H1 (cell line): ENCODE data around the gene PPM1L. TPM values are rescaled to one million over a fixed set of nuclear protein-coding genes. Genes with fewer than 3 reads are reported as not detected.

Experiments used
- BACH1 ChIP-seq: IDR thresholded peaks from 2 replicates; pipeline ENCODE4 v1.6.1; 2012; ENCODE audit warnings: low read length, improper control_type of control experiment
- BCL11A ChIP-seq, 2 experiments: IDR thresholded peaks; one replicate each; pipeline ENCODE4 v1.6.1; 2011; ENCODE audit warnings: low read depth in 2 of 2, low read length in 2 of 2, mild to moderate bottlenecking in 2 of 2
- EGR1 ChIP-seq: IDR thresholded peaks from 2 replicates; pipeline ENCODE4 v1.6.1; 2011; ENCODE audit warnings: low read depth, low read length, borderline replicate concordance
- POU5F1 ChIP-seq: IDR thresholded peaks from 2 replicates; pipeline ENCODE4 v1.6.1; 2011; ENCODE audit warnings: low read depth, mild to moderate bottlenecking, low read length, moderate library complexity
- RFX5 ChIP-seq: IDR thresholded peaks from 2 replicates; pipeline ENCODE4 v1.6.1; 2011; ENCODE audit warnings: low read depth, low read length, improper control_type of control experiment, borderline replicate concordance
- TAF1 ChIP-seq: IDR thresholded peaks from 2 replicates; pipeline ENCODE4 v1.6.1; 2011; ENCODE audit warnings: mild to moderate bottlenecking, low read depth, low read length
- polyA plus RNA-seq, 7 experiments: library from polyadenylated mRNA; depleted of rRNA in 3 of 7; stranded (reverse) in 5 of 7; unstranded in 2 of 7; fragments of >200 nt in 5 of 7; fragments of 200-250 nt in 2 of 7; gene quantifications; 1 replicate in 5 of 7; 2 replicates in 1 of 7; 4 replicates in 1 of 7; pipeline versions ENCODE4 v1.2.1 to v1.2.3, GENCODE V29; 2011 to 2013; ENCODE audit warnings: missing spikeins in 2 of 7, mixed read lengths in 2 of 7
- total RNA-seq: library from RNA; stranded (reverse); fragmentation: NEBNext Ultra II Directional; extraction: Animal tissue kit (Norgen Biotek cat#: 25700); gene quantifications from 2 replicates; pipeline ENCODE4 v1.2.1, GENCODE V29; 2021
- TF ChIP-seq, protein P1 (sequence below), 3 experiments: IDR thresholded peaks; 1 replicate in 2 of 3; 2 replicates in 1 of 3; pipeline versions ENCODE4 v1.5.1 to v1.6.1; 2011; ENCODE audit warnings: low read length in 3 of 3, mild to moderate bottlenecking in 3 of 3, inconsistent platforms in 2 of 3, low read depth in 1 of 3, moderate library complexity in 1 of 3; ENCODE audit not compliant: insufficient read depth in 1 of 3; ENCODE audit errors: control extremely low read depth in 1 of 3
- TF ChIP-seq, protein P2 (sequence below): IDR thresholded peaks from 2 replicates; pipeline ENCODE4 v1.6.1; 2012; ENCODE audit warnings: low read length, inconsistent platforms

PPM1L gene
- total and polyA plus RNA-seq, 2 of the 8 experiments (the other 6 are each of a cell fraction or from before 2014, with no cell fraction given): 2.8 to 18.1 TPM

DNA sequence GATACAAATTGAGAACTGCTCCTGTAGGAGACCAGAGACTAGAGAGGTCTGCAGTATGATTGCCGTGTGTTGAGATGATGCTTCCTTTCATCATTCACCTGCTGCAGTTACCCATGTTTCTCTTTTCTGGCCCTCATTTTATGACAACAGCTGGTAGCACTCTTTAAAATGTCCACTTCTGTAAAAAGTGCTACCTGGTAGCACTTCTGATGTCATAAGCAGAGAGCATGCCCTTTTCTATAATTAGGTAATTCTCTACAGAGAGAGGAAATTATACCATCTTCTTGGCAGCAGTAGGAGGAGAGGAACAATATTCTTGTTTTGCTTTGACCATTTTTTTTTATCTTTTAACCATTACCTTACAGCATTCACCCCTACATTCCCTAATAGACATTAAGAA lies 123.8 kb downstream of the PPM1L start (continued):
- TF ChIP-seq, protein P1, sequence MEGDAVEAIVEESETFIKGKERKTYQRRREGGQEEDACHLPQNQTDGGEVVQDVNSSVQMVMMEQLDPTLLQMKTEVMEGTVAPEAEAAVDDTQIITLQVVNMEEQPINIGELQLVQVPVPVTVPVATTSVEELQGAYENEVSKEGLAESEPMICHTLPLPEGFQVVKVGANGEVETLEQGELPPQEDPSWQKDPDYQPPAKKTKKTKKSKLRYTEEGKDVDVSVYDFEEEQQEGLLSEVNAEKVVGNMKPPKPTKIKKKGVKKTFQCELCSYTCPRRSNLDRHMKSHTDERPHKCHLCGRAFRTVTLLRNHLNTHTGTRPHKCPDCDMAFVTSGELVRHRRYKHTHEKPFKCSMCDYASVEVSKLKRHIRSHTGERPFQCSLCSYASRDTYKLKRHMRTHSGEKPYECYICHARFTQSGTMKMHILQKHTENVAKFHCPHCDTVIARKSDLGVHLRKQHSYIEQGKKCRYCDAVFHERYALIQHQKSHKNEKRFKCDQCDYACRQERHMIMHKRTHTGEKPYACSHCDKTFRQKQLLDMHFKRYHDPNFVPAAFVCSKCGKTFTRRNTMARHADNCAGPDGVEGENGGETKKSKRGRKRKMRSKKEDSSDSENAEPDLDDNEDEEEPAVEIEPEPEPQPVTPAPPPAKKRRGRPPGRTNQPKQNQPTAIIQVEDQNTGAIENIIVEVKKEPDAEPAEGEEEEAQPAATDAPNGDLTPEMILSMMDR (IDR thresholded peaks at IDR 0.05; ENCODE audit: control extremely low read depth in 1 of 3, insufficient read depth in 1 of 3, low read depth in 1 of 3, low read length in 3 of 3): no peak
- TF ChIP-seq POU5F1 (no peak), BACH1 (no peak), TAF1 (no peak), RFX5 (no peak), EGR1 (no peak), BCL11A (IDR thresholded peaks at IDR 0.05; ENCODE audit: low read depth in 2 of 2, low read length in 2 of 2) (no peak)
- TF ChIP-seq, protein P2, sequence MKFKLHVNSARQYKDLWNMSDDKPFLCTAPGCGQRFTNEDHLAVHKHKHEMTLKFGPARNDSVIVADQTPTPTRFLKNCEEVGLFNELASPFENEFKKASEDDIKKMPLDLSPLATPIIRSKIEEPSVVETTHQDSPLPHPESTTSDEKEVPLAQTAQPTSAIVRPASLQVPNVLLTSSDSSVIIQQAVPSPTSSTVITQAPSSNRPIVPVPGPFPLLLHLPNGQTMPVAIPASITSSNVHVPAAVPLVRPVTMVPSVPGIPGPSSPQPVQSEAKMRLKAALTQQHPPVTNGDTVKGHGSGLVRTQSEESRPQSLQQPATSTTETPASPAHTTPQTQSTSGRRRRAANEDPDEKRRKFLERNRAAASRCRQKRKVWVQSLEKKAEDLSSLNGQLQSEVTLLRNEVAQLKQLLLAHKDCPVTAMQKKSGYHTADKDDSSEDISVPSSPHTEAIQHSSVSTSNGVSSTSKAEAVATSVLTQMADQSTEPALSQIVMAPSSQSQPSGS: no peak
